Measurements from ENCODE around the gene PDIA6. TPM values are rescaled to one million over a fixed set of nuclear protein-coding genes. Genes with fewer than 3 reads are reported as not detected.

PDIA6 gene
- total RNA-seq, 1 experiment from 2014 or later, result 384 TPM

DNA sequence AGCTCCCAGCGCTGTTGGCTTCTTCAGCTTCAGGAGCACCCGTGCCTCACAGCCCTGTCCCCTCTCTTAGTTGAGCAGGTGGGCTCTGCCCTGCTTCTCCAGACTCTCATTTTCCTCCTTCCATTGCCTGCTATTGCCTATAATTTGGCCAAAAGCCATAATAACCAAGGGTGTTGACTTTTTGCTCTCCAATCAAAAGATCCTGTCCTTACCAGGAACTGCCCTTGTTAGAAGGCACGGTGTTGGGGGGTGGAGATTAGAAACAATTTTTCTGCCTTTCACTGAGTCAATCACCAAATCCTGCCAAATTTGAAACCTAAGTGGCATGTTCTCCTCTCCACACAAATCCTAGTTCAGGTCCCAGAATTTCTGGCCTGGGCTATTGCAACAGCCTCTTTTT, 16.7 kb upstream of the PDIA6 start:
- no peaks in the 10 kb centered on the region for H3K36me3 Mint-ChIP-seq (ENCODE audit: insufficient read depth, unreplicated experiment)
- CTCF ChIA-PET, result interaction anchor here (2.2 kb wide), 1 partner anchor 303 kb away, joined by 11 read pairs; a partner anchor contains a TSS
- Histone ChIP-seq H3K36me3 (ENCODE audit: control insufficient read depth, insufficient read depth, low read length) (no peaks in the 10 kb centered on the region), H3K4me3 (ENCODE audit: low read depth, low read length) (no peak overlapping the region), H3K4me1 (no peaks in the 10 kb centered on the region), H3K9me3 (no peaks in the 10 kb centered on the region), H3K27me3 (replicated peaks; ENCODE audit: control insufficient read depth, insufficient read depth, low read length) (no peaks in the 10 kb centered on the region)
- no peak overlapping the region for H3K27ac Mint-ChIP-seq (ENCODE audit: unreplicated experiment)
- no peak overlapping the region for H3K4me3 Mint-ChIP-seq (ENCODE audit: unreplicated experiment)
- intact Hi-C loops (cut with micrococcal nuclease; ENCODE audit: unreplicated experiment), result no loop called here
- H3K27me3 Mint-ChIP-seq (ENCODE audit: insufficient read depth, unreplicated experiment), result peaks cover 31% of the 10 kb centered on the region
- peaks cover 11% of the 10 kb centered on the region for H3K9me3 Mint-ChIP-seq (ENCODE audit: unreplicated experiment)
- TF ChIP-seq, protein P1, sequence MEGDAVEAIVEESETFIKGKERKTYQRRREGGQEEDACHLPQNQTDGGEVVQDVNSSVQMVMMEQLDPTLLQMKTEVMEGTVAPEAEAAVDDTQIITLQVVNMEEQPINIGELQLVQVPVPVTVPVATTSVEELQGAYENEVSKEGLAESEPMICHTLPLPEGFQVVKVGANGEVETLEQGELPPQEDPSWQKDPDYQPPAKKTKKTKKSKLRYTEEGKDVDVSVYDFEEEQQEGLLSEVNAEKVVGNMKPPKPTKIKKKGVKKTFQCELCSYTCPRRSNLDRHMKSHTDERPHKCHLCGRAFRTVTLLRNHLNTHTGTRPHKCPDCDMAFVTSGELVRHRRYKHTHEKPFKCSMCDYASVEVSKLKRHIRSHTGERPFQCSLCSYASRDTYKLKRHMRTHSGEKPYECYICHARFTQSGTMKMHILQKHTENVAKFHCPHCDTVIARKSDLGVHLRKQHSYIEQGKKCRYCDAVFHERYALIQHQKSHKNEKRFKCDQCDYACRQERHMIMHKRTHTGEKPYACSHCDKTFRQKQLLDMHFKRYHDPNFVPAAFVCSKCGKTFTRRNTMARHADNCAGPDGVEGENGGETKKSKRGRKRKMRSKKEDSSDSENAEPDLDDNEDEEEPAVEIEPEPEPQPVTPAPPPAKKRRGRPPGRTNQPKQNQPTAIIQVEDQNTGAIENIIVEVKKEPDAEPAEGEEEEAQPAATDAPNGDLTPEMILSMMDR (IDR thresholded peaks at IDR 0.05; ENCODE audit: insufficient read depth in 1 of 2, low read depth in 1 of 2, low read length in 1 of 2, severe bottlenecking in 1 of 2, unreplicated experiment in 1 of 2), result no peak
- POLR2A ChIA-PET, result no interaction called here
- no TSS peak for BruUV-seq (replicated peaks)
- no peaks in the 10 kb centered on the region for H3K4me1 Mint-ChIP-seq (ENCODE audit: low read depth, unreplicated experiment)
- no peak for DNase-seq

DNA sequence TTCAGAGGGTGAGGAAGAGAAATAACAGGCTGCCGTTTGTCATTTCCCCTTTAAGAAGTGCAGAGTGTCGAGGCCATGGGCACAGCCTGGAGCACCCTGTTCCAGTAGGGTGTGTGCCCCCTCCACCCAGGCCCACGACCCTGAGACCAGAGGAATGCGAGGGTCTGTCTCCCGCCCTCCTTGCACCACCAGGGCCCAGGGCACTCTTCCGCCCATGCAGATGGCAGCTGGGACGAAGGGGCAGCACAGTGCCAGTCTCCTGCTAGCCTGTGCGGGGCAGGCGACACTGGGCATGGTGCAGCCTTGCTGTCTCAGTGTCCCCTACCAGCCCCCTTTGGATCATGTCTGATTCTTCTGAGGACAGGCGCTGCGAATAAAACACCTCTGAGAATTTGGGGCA, 15.8 kb upstream of the PDIA6 start:
- BruUV-seq (replicated peaks), result no TSS peak

DNA sequence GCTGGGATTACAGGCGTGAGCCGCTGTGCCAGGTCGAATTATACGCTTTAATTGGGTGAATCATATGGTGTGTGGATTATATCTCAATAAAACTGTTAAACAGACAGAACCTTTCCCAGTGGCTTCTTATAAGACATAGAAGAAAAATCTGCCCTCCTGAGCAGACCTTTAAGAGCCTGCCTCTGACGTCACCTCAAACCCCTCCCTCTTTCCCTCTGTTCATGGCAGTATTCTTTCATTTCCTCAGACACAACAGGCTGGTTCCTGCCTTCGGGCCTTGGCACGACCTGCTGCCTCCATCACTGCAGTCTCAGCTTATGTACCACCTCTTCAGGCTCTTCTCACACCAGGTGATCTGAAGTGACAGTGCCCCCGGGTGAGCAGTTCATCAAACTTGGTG, 14.0 kb upstream of the PDIA6 start:
- no peaks in the 10 kb centered on the region for H3K4me1 ChIP-seq
- intact Hi-C loops (cut with micrococcal nuclease; ENCODE audit: unreplicated experiment), result no loop called here
- Mint-ChIP-seq H3K27ac (ENCODE audit: unreplicated experiment) (no peak overlapping the region), H3K4me1 (ENCODE audit: low read depth, unreplicated experiment) (no peaks in the 10 kb centered on the region), H3K36me3 (ENCODE audit: insufficient read depth, unreplicated experiment) (no peaks in the 10 kb centered on the region), H3K9me3 (ENCODE audit: unreplicated experiment) (peaks cover 11% of the 10 kb centered on the region), H3K27me3 (ENCODE audit: insufficient read depth, unreplicated experiment) (peaks cover 31% of the 10 kb centered on the region), H3K4me3 (ENCODE audit: unreplicated experiment) (no peak overlapping the region)
- ChIA-PET CTCF (no interaction called here), POLR2A (no interaction called here)
- no peaks in the 10 kb centered on the region for H3K36me3 ChIP-seq (ENCODE audit: control insufficient read depth, insufficient read depth, low read length)
- no peak for DNase-seq
- H3K9me3 ChIP-seq, result no peaks in the 10 kb centered on the region
- H3K27me3 ChIP-seq (replicated peaks; ENCODE audit: control insufficient read depth, insufficient read depth, low read length), result no peaks in the 10 kb centered on the region
- TF ChIP-seq, protein P1 (IDR thresholded peaks at IDR 0.05; ENCODE audit: insufficient read depth in 1 of 2, low read depth in 1 of 2, low read length in 1 of 2, severe bottlenecking in 1 of 2, unreplicated experiment in 1 of 2), result no peak
- BruUV-seq (replicated peaks), result no TSS peak
- no peak overlapping the region for H3K4me3 ChIP-seq (ENCODE audit: low read depth, low read length)

More for the DNA sequence above, 15.8 kb upstream of the PDIA6 start:
- Histone ChIP-seq H3K4me3 (ENCODE audit: low read depth, low read length) (no peak overlapping the region), H3K4me1 (no peaks in the 10 kb centered on the region), H3K36me3 (ENCODE audit: control insufficient read depth, insufficient read depth, low read length) (no peaks in the 10 kb centered on the region), H3K9me3 (no peaks in the 10 kb centered on the region), H3K27me3 (replicated peaks; ENCODE audit: control insufficient read depth, insufficient read depth, low read length) (no peaks in the 10 kb centered on the region)
- TF ChIP-seq, protein P1 (IDR thresholded peaks at IDR 0.05; ENCODE audit: insufficient read depth in 1 of 2, low read depth in 1 of 2, low read length in 1 of 2, severe bottlenecking in 1 of 2, unreplicated experiment in 1 of 2), result no peak
- H3K36me3 Mint-ChIP-seq (ENCODE audit: insufficient read depth, unreplicated experiment), result no peaks in the 10 kb centered on the region
- no peaks in the 10 kb centered on the region for H3K4me1 Mint-ChIP-seq (ENCODE audit: low read depth, unreplicated experiment)
- DNase-seq, result no peak
- POLR2A ChIA-PET, result no interaction called here
- CTCF ChIA-PET, result no interaction called here
- H3K27ac Mint-ChIP-seq (ENCODE audit: unreplicated experiment), result no peak overlapping the region
- peaks cover 31% of the 10 kb centered on the region for H3K27me3 Mint-ChIP-seq (ENCODE audit: insufficient read depth, unreplicated experiment)
- intact Hi-C loops (cut with micrococcal nuclease; ENCODE audit: unreplicated experiment), result no loop called here
- peaks cover 11% of the 10 kb centered on the region for H3K9me3 Mint-ChIP-seq (ENCODE audit: unreplicated experiment)
- no peak overlapping the region for H3K4me3 Mint-ChIP-seq (ENCODE audit: unreplicated experiment)

Measured in Caco-2 (cell line).